GM19238 (cell line): ENCODE measurements around the gene PTDSS2.
"Not testable (repeated sequence)": the region's sequence is repeated elsewhere in the genome, so short reads cannot be mapped to it uniquely, and the experiment has no call there.

Experiments used
- DNase-seq: peaks from one replicate; pipeline ENCODE4 v3.0.0; 2011; ENCODE audit warnings: low spot score; ENCODE audit not compliant: insufficient read length

The PTDSS2 gene

GRCh38 chr11:449889-450808 lies at the start of gene PTDSS2:
Gene PTDSS2 (plus strand): TSS chr11:450279. CDS start chr11:450456, 177 bp downstream.
- peak; percentile 96 for DNase-seq

DNA sequence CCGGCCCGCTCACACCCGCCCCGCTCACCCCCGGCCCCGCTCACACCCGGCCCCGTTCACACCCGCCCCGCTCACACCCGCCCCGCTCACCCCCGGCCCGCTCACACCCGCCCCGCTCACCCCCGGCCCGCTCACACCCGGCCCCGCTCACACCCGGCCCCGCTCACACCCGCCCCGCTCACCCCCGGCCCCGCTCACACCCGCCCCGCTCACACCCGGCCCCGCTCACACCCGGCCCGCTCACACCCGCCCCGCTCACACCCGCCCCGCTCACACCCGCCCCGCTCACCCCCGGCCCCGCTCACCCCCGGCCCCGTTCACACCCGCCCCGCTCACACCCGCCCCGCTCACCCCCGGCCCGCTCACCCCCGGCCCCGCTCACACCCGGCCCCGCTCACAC lies 48.9 kb upstream of the PTDSS2 start:
- not testable (repeated sequence) for DNase-seq

- no peak for DNase-seq
These were observed 46.9 kb upstream of the PTDSS2 start for GRCh38 chr11:403021-403760.

DNA sequence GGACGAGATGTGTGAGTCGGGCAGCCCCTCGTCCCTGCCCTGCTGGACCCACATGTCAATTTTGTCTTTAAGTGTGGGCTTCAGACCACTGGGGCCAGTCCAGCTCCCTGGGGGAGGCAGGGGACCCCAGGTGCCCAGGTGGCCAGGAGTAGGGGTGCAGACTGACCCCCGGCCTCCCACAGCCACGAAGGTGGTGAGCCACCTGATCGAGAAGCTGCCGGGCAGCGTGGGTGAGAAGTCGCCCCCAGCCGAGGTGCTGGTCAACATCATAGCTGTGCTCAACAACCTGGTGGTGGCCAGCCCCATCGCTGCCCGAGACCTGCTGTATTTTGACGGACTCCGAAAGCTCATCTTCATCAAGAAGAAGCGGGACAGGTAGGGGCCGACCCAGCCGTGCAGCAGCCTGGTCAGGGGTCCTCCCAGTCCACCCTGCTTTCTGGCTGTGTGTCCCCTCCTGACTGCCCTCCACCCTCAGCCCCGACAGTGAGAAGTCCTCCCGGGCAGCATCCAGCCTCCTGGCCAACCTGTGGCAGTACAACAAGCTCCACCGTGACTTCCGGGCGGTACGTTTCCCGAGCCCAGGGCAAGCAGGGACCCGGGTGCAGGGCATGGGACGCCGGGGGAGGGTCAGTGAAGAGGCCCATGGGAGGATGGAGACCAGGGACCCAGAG lies 46.2 kb upstream of the PTDSS2 start:
- no peak for DNase-seq

DNA sequence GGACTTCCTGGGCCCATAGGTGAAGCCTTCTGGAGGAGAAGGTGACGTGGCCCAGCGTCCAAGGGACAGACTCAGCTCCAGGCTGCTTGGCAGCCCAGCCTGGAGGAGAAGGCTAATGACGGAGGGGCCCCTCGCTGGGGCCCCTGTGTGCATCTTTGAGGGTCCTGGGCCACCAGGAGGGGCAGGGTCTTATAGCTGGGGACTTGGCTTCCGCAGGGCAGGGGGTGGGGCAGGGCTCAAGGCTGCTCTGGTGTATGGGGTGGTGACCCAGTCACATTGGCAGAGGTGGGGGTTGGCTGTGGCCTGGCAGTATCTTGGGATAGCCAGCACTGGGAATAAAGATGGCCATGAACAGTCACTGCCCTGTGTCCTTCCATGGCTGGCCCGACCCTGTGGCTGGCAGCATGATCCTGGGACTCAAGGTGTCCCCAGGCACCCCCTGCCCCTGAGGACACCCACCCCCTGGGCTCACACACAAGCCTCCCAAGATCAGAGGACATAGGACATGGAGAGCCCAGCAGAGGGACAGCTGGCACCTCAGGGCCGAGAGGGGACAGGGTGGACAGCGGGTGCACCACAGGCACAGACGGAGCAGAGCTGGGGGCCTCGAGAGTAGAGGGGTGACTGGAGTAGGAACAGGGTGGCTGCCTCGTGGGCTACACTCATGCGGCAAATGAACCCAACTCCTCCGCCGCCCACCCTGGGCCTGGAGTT lies 45.4 kb upstream of the PTDSS2 start:
- no peak for DNase-seq

GRCh38 chr11:405323-405953 lies 44.6 kb upstream of the PTDSS2 start:
- no peak for DNase-seq

- DNase-seq: no peak
These were observed 43.9 kb upstream of the PTDSS2 start for GRCh38 chr11:405954-406795.

DNA sequence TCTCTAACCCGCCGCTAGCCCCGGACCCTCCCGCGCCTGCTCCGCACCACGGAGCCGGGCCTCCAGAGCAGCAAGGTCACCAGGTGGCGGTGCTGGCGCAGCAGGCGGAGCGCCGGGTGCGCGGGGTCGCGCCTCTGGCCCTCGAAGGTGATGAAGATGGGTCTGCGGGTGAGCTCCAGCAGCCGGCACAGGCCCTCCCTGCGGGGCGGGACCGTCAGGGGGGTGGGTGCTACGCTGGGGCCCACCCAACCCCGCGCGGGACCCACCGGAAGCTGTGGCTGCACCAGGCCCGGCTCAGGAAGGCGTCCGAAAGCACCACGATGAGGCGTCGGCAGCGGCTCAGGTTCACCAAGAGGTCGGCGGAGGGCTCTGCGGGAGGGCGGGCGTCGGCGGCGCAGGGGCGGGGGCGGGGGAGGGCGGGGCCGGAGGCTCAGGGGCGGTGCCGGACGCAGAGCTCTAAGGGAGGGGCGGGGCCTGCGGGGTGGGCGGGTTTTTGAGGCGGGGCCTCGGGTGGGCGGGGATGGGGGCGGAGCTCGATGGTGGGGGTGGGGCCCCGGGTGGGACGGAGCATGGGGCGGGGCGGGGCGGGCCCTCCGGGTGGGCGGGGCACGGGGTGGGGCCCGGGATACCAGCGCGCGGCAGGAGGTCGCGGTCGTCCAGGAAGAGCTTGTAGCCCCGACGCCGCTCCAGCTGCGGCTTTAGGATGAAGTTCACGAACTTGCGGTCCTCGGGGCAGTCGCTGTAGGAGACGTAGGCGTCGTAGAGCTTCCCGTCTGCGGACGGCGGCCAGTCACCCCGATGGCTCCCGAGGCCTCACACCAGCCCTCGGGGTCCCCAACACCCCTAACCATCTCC lies 43.1 kb upstream of the PTDSS2 start:
- peak; percentile 98 for DNase-seq

DNA sequence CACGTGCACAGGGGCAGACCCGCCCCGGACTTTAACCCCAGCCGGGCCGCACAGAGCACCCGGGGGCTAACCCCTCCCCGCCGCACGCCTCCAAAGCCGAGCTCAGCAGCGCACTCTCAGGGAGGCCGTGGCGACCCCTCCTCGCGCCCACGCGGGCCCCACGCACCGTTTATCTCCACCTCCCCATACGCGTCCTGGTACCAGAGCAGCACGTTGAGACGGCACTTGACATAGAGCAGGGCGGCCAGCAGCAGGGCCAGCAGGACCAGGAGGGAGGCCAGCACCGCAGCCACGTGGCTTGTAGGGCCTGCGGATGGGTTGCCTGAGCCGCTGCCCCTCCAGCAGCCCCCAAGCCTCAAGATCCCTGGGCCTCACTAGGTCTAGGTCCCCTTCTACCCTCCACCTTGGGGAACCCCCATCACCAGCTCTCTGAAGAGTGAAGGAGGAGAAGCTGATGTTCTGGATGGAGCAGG lies 42.4 kb upstream of the PTDSS2 start:
- no peak for DNase-seq

GRCh38 chr11:408154-409007 lies 41.7 kb upstream of the PTDSS2 start:
- no peak for DNase-seq

DNA sequence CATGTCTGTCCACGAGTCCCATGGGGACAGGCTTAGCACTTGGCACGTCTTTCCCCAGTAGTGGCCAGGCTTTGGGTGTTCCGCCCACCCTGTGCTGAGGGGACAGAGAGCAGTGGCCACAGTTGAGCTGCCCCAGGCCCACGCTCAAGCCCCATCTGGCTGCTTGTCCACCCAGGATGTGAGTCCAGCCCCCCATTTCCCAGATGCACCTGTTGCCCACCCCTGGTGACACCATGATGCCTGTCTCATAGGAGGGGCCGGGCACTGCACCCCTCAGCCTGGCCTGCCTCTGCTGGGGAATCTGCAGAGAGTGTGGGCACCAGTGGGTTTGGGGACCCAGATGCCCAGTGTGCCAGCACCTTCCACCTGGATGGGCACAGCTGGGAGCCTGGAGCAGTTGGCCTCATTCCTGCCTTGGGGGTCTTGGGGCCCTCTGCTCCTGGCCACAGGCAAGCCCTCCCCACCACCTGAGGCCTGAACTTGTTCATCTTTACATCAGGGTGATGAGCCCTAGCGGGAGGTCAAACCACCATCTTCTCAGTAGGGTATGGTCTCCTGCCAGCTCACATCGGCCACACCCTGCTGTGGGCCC lies 41.0 kb upstream of the PTDSS2 start:
- no peak for DNase-seq

- DNase-seq: no peak
These were observed 40.2 kb upstream of the PTDSS2 start for GRCh38 chr11:409600-410483.

DNA sequence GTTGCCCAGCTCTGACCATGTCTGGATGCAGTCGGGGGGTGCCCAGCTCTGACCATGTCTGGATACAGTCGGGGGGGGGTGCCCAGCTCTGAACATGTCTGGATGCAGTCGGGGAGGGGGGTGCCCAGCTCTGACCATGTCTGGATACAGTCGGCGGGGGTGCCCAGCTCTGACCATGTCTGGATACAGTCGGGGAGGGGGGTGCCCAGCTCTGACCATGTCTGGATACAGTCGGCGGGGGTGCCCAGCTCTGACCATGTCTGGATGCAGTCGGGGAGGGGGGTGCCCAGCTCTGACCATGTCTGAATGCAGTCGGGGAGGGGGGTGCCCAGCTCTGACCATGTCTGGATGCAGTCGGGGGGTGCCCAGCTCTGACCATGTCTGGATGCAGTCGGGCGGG lies 39.4 kb upstream of the PTDSS2 start:
- DNase-seq: not testable (repeated sequence)

GRCh38 chr11:411520-411919 lies 38.6 kb upstream of the PTDSS2 start:
- DNase-seq: not testable (repeated sequence)

- no peak for DNase-seq
These were observed 37.4 kb upstream of the PTDSS2 start for GRCh38 chr11:412641-413119.
